GM23338 (cell line): ENCODE measurements around the gene MR1. TPM values are rescaled to one million over a fixed set of nuclear protein-coding genes. Genes with fewer than 3 reads are reported as not detected.

Experiments
- ATAC-seq: fragments of 200-7000 bp; cut with Tn5 transposase; 3 replicates; pipeline ENCODE4 v1.9.1; 2020
- DNase-seq: peaks from one replicate; pipeline ENCODE4 v3.0.0-alpha.2; 2015; ENCODE audit warnings: low spot score
- H2AFZ ChIP-seq: fragments of 200-600 bp; sonication (generic); 2 replicates; pipeline ENCODE4 v1.8.0; 2016; ENCODE audit warnings: antibody characterized with exemption, mild to moderate bottlenecking, moderate library complexity
- H3F3A ChIP-seq: fragments of 200-600 bp; sonication (generic); replicated peaks from 2 replicates; pipeline ENCODE4 v1.8.0; 2017; ENCODE audit warnings: antibody characterized with exemption, mixed run types, low read depth
- H3K27ac ChIP-seq: fragments of 200-600 bp; sonication (generic); 2 replicates; pipeline ENCODE4 v1.6.1; 2016; ENCODE audit warnings: low read depth
- H3K27me3 ChIP-seq: fragments of 200-600 bp; sonication (generic); 2 replicates; pipeline ENCODE4 v1.8.0; 2016; ENCODE audit warnings: mild to moderate bottlenecking, mixed run types, moderate library complexity; ENCODE audit not compliant: insufficient read depth
- H3K36me3 ChIP-seq: fragments of 200-600 bp; sonication (generic); 2 replicates; pipeline ENCODE4 v1.8.0; 2016; ENCODE audit warnings: mild to moderate bottlenecking; ENCODE audit not compliant: insufficient read depth
- H3K4me1 ChIP-seq: fragments of 200-600 bp; sonication (generic); 2 replicates; pipeline ENCODE4 v1.8.0; 2016; ENCODE audit warnings: mild to moderate bottlenecking, moderate library complexity; ENCODE audit not compliant: insufficient read depth
- H3K4me2 ChIP-seq: fragments of 200-600 bp; sonication (generic); 2 replicates; pipeline ENCODE4 v1.7.1; 2017; ENCODE audit warnings: mixed run types
- H3K4me3 ChIP-seq: fragments of 200-600 bp; sonication (generic); 2 replicates; pipeline ENCODE4 v1.6.1; 2016; ENCODE audit warnings: mixed run types
- H3K79me2 ChIP-seq: fragments of 200-600 bp; sonication (generic); replicated peaks from 2 replicates; pipeline ENCODE4 v1.8.0; 2017; ENCODE audit warnings: mild to moderate bottlenecking; ENCODE audit not compliant: insufficient read depth
- H3K9me2 ChIP-seq: fragments of 200-600 bp; sonication (generic); 2 replicates; pipeline ENCODE4 v1.8.0; 2017; ENCODE audit not compliant: insufficient read depth
- H4K20me1 ChIP-seq: fragments of 200-600 bp; sonication (generic); replicated peaks from 2 replicates; pipeline ENCODE4 v1.8.0; 2017; ENCODE audit warnings: mild to moderate bottlenecking; ENCODE audit not compliant: insufficient read depth
- H3K27ac Mint-ChIP-seq: 2 replicates; pipeline ENCODE4 v1.8.0; 2020; ENCODE audit warnings: inconsistent platforms, mild to moderate bottlenecking, moderate library complexity, mixed read lengths
- H3K27me3 Mint-ChIP-seq: 3 replicates; pipeline ENCODE4 v1.8.0; 2022; ENCODE audit warnings: low read depth, mild to moderate bottlenecking, moderate library complexity, mixed read lengths, inconsistent platforms; ENCODE audit not compliant: insufficient read depth, poor library complexity
- H3K36me3 Mint-ChIP-seq: 3 replicates; pipeline ENCODE4 v1.8.0; 2021; ENCODE audit warnings: low read depth, mild to moderate bottlenecking, inconsistent platforms, moderate library complexity, mixed read lengths
- H3K4me1 Mint-ChIP-seq: 3 replicates; pipeline ENCODE4 v1.8.0; 2020; ENCODE audit warnings: mild to moderate bottlenecking, inconsistent platforms, mixed read lengths
- H3K4me3 Mint-ChIP-seq: 3 replicates; pipeline ENCODE4 v1.8.0; 2021; ENCODE audit warnings: moderate library complexity, mild to moderate bottlenecking, inconsistent platforms, mixed read lengths
- H3K9me3 Mint-ChIP-seq: 3 replicates; pipeline ENCODE4 v1.8.0; 2020; ENCODE audit warnings: moderate library complexity, mild to moderate bottlenecking, inconsistent platforms, mixed read lengths
- CREB1 ChIP-seq: fragments of 250-450 bp; sonication (Bioruptor Pico); IDR thresholded peaks from 2 replicates; pipeline ENCODE4 v1.5.0; 2020; ENCODE audit warnings: low read depth, mild to moderate bottlenecking, moderate library complexity
- CTCF ChIP-seq, 2 experiments: fragments of 200-600 bp in 1 of 2; sonication (generic) in 1 of 2; conservative IDR thresholded peaks; 2 replicates each; pipeline versions ENCODE4 v1.5.1 to v1.6.1; 2016 to 2017; ENCODE audit warnings: antibody characterized with exemption in 2 of 2, low read depth in 2 of 2, mild to moderate bottlenecking in 2 of 2, moderate library complexity in 1 of 2
- ETS1 ChIP-seq: IDR thresholded peaks from 2 replicates; pipeline ENCODE4 v1.6.1; 2016; ENCODE audit warnings: antibody characterized with exemption
- EZH2 ChIP-seq: fragments of 200-600 bp; sonication (generic); IDR thresholded peaks from one replicate; pipeline ENCODE4 v1.8.0; 2017; ENCODE audit warnings: antibody characterized with exemption, mild to moderate bottlenecking, low read depth; ENCODE audit not compliant: unreplicated experiment
- EZH2phosphoT487 ChIP-seq: fragments of 200-600 bp; sonication (generic); IDR thresholded peaks from one replicate; pipeline ENCODE4 v1.8.1; 2018; ENCODE audit warnings: antibody characterized with exemption; ENCODE audit not compliant: unreplicated experiment
- JUNB ChIP-seq: IDR thresholded peaks from one replicate; pipeline ENCODE4 v1.6.1; 2016; ENCODE audit warnings: antibody characterized with exemption; ENCODE audit not compliant: unreplicated experiment
- NANOG ChIP-seq: IDR thresholded peaks from 2 replicates; pipeline ENCODE4 v1.6.1; 2016; ENCODE audit warnings: antibody characterized with exemption, borderline replicate concordance
- POLR2AphosphoS5 ChIP-seq: IDR thresholded peaks from 2 replicates; pipeline ENCODE4 v1.6.1; 2016; ENCODE audit warnings: antibody characterized with exemption, low read depth
- STAT1 ChIP-seq: IDR thresholded peaks from one replicate; pipeline ENCODE4 v1.6.1; 2016; ENCODE audit warnings: antibody characterized with exemption; ENCODE audit not compliant: unreplicated experiment
- ZNF114 ChIP-seq: fragments of 250-450 bp; sonication (Bioruptor Pico); IDR thresholded peaks from 2 replicates; pipeline ENCODE4 v1.5.0; 2020; ENCODE audit warnings: mild to moderate bottlenecking, moderate library complexity
- ZNF331 ChIP-seq: fragments of 250-450 bp; sonication (Bioruptor Pico); IDR thresholded peaks from 2 replicates; pipeline ENCODE4 v1.5.0; 2020; ENCODE audit warnings: low read depth, mild to moderate bottlenecking, moderate library complexity
- ZNF462 ChIP-seq: fragments of 250-450 bp; sonication (Bioruptor Pico); IDR thresholded peaks from 2 replicates; pipeline ENCODE4 v1.5.0; 2020; ENCODE audit warnings: mild to moderate bottlenecking, moderate library complexity
- polyA plus RNA-seq: library from polyadenylated mRNA; unstranded; fragments of >200 nt; fragmentation: Nextera tagmentation; extraction: Ambion mirVana; gene quantifications from 2 replicates; pipeline ENCODE4 v1.2.1, GENCODE V29; 2016
- total RNA-seq: library from RNA; depleted of rRNA; stranded (reverse); fragments of >200 nt; shearing (Covaris generic); gene quantifications from 2 replicates; pipeline ENCODE4 v1.2.3, GENCODE V29; 2014
- TF ChIP-seq, protein P1 (sequence below): IDR thresholded peaks from one replicate; pipeline ENCODE4 v1.6.1; 2018; ENCODE audit warnings: antibody characterized with exemption; ENCODE audit not compliant: unreplicated experiment

MR1 gene
- total and polyA plus RNA-seq, 2 experiments from 2014 or later = 0.18 TPM; not detected in 1

DNA sequence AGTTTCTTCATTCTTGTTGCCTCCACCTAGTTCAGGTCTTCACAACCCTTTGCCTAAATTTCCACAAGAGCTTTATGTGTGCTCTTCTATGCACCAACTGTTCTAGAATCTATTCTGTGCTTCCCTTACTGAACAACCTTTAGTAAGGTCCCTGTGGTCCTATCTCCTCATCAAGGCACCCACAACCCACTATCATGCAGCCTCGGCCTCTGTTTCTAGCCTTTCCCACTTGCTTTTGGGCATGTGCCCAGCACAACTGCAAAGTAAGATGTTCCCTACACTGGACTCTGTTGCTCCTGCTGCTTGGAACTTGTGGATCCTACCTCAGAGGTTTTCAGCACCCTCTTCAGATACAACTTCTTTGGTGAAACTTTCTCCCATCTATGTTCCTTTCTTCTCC lies 52.3 kb downstream of the MR1 start:
- H3K27me3 ChIP-seq = peaks cover 48% of the 10 kb centered on the region
- H3F3A ChIP-seq = peaks cover 1% of the 10 kb centered on the region; the same call in 1 of the 2 replicates
- no peak overlapping the region for H3K4me2 ChIP-seq
- DNase-seq (no peak), ATAC-seq (no peak)
- peaks cover 8% of the 10 kb centered on the region for H3K79me2 ChIP-seq
- Mint-ChIP-seq H3K36me3 (peaks cover 7% of the 10 kb centered on the region; the same call in 1 of the 3 replicates), H3K4me3 (no peak overlapping the region), H3K9me3 (no peaks in the 10 kb centered on the region; the same call in 2 of the 3 replicates), H3K27me3 (peaks cover 22% of the 10 kb centered on the region), H3K4me1 (peaks cover 9% of the 10 kb centered on the region; the same call in 2 of the 3 replicates), H3K27ac (no peak overlapping the region)
- H3K4me1 ChIP-seq = peaks cover 9% of the 10 kb centered on the region
- TF ChIP-seq, protein P1, sequence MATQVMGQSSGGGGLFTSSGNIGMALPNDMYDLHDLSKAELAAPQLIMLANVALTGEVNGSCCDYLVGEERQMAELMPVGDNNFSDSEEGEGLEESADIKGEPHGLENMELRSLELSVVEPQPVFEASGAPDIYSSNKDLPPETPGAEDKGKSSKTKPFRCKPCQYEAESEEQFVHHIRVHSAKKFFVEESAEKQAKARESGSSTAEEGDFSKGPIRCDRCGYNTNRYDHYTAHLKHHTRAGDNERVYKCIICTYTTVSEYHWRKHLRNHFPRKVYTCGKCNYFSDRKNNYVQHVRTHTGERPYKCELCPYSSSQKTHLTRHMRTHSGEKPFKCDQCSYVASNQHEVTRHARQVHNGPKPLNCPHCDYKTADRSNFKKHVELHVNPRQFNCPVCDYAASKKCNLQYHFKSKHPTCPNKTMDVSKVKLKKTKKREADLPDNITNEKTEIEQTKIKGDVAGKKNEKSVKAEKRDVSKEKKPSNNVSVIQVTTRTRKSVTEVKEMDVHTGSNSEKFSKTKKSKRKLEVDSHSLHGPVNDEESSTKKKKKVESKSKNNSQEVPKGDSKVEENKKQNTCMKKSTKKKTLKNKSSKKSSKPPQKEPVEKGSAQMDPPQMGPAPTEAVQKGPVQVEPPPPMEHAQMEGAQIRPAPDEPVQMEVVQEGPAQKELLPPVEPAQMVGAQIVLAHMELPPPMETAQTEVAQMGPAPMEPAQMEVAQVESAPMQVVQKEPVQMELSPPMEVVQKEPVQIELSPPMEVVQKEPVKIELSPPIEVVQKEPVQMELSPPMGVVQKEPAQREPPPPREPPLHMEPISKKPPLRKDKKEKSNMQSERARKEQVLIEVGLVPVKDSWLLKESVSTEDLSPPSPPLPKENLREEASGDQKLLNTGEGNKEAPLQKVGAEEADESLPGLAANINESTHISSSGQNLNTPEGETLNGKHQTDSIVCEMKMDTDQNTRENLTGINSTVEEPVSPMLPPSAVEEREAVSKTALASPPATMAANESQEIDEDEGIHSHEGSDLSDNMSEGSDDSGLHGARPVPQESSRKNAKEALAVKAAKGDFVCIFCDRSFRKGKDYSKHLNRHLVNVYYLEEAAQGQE = no peak
- TF ChIP-seq EZH2 (no peak), EZH2phosphoT487 (no peak), CTCF (conservative IDR thresholded peaks at IDR 0.05; ENCODE audit: low read depth in 2 of 2) (no peak), CREB1 (CRISPR knock-in tag) (no peak), ZNF331 (CRISPR knock-in tag) (no peak), ZNF462 (CRISPR knock-in tag) (no peak), STAT1 (no peak), ETS1 (no peak), POLR2AphosphoS5 (no peak), NANOG (no peak), ZNF114 (CRISPR knock-in tag) (no peak), JUNB (no peak)
- H3K4me3 ChIP-seq = no peak overlapping the region
- H2AFZ ChIP-seq = no peak overlapping the region
- peaks cover 8% of the 10 kb centered on the region for H4K20me1 ChIP-seq
- H3K9me2 ChIP-seq = no peaks in the 10 kb centered on the region
- H3K27ac ChIP-seq = no peak overlapping the region
- H3K36me3 ChIP-seq = no peaks in the 10 kb centered on the region
